ENCODE measurements around the gene TAF1A. TPM values are rescaled to one million over a fixed set of nuclear protein-coding genes. Genes with fewer than 3 reads are reported as not detected.
"Not testable (repeated sequence)": the region's sequence is repeated elsewhere in the genome, so short reads cannot be mapped to it uniquely, and the experiment has no call there.

The TAF1A gene
- 2.4 TPM for total RNA-seq

GRCh38 chr1:222589462-222590302 is at the start of gene TAF1A:
Gene TAF1A, minus strand, starts transcription at chr1:222589933.
- peak; percentile 58 to 85 (median 78) for DNase-seq (ENCODE audit: low read depth in 2 of 3, low spot score in 2 of 3)

DNA sequence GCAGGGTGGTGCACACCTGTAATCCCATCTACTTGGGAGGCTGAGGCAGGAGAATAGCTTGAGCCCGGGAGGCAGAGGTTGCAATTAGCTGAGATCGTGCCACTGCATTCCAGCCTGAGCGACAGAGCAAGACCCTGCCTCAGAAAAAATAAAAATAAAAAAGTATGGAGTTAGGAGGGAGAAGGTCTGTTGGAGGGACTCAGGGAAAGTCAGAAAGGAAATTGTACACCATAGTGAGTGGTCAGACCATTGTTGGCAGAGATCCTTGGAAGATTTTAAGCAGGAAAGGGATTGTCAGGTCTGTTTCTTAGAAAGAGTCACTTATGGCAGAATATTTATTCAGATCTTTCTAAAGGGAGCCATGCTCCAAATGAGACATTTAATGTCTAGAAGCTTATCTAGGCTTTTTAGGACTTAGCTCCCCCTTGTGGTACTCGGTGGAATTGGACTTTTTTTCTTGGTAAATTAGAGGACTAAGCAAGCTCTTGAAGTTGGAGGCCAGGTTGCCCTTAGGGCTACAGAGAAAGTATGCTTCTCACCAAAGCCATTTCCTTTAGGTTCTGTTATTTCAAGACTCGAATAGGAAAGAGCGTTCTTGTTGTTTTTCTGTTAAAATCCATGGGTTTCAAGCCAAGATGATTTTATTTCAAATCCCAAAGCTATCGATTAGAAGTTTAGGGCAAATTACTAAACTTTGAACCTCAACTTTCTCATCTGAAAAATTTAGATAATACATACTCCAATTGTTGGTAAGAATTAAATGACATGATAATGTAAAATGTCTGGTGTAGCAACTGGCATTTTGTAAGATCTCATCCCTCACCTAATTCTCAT is 44.7 kb upstream of the TAF1A start:
- peak; percentile 63 to 96 (median 80) for DNase-seq (ENCODE audit: low read depth in 2 of 3, low spot score in 2 of 3)

- no peak for DNase-seq (ENCODE audit: low read depth in 2 of 3, low spot score in 2 of 3)
Observed at GRCh38 chr1:222632749-222633148, 43.0 kb upstream of the TAF1A start.

DNA sequence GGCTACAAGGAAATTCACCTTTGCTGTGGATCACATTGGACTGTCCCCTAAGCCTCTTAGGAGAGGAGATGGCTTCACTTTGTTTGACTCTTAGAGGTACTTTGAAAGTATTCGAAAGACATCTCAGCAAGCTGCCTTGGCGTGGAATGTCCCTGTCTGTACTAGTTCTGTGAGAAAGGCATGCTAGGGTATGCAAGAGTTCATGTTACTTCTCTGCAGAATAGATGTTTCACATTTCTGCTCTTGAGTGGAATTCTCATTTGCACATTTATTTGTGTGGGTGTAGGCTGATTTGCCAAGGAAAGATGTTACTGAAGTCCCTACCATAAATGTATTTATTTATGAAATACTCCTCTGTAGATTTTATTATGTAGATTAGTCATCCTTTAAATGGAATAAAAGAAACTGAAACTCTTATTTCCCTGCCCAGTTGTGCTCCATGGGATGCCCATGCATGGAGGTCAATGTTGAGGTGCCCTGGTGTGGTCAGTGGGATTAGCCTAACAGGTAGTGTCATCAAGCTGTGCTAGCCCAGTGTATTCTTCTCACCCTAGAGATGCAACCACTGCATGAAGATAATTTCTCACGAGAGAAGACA is 42.0 kb upstream of the TAF1A start:
- no peak for DNase-seq (ENCODE audit: low read depth in 2 of 3, low spot score in 2 of 3)

DNA sequence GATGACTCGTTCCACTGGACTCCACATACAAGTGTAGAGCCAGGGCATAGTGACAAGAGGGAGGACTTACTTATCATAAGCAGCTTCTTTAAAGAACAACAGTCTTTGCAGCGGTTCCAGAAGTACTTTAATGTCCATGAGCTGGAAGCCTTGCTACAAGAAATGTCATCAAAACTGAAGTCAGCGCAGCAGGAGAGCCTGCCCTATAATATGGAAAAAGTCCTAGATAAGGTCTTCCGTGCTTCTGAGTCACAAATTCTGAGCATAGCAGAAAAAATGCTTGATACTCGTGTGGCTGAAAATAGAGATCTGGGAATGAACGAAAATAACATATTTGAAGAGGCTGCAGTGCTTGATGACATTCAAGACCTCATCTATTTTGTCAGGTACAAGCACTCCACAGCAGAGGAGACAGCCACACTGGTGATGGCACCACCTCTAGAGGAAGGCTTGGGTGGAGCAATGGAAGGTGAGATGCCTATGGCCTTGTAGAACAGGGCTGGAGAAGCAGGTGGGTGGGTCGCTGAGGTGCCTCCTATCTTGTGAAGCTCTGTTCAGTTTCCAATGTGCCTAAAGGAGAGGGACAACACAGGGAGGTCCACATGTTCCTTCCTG is 40.3 kb upstream of the TAF1A start:
- DNase-seq (ENCODE audit: low read depth in 2 of 3, low spot score in 2 of 3): no peak

DNA sequence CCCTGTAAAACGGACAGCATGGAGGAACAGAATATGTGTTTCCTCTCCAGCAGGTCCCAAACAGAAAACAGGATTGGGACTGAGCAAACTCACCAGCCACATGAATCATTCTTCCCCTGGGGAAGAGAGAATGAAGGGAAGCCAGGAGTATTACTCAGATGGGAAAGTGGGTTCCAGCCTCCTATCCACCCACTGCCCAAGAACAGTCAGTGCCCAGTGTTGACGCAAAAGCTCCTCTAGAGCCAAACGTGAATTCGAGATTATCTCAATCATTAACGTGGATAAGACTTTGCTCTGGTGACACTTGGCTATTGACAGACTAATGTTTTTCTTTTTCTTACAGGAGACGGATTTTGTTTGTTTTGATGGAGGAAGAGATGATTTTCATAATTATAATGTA is 37.5 kb upstream of the TAF1A start:
- no peak for DNase-seq (ENCODE audit: low read depth in 2 of 3, low spot score in 2 of 3)

- no peak for DNase-seq (ENCODE audit: low read depth in 2 of 3, low spot score in 2 of 3)
Observed at GRCh38 chr1:222624214-222624613, 34.5 kb upstream of the TAF1A start.

- DNase-seq (ENCODE audit: low read depth in 2 of 3, low spot score in 2 of 3): no peak
Observed at GRCh38 chr1:222623458-222623857, 33.7 kb upstream of the TAF1A start.

DNA sequence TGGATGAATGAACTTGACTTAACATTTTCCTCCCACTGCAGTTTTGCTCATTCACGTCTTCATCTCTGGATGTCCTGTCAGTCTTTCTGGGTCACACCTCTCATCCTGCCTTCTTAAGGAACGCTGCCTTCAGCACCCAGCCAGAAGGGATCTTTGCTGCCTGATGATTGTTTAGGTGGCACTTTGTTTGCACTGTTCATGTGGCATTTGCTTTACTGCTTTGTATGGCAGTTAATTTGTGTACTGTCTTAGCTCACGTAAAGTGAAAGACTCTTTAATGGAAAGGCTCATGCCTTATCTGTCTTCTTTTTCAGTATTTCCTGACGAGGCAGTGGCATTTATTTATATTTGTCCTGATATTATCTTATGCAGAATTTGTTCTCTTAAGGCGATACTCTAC is 33.0 kb upstream of the TAF1A start:
- no peak for DNase-seq (ENCODE audit: low read depth in 2 of 3, low spot score in 2 of 3)

DNA sequence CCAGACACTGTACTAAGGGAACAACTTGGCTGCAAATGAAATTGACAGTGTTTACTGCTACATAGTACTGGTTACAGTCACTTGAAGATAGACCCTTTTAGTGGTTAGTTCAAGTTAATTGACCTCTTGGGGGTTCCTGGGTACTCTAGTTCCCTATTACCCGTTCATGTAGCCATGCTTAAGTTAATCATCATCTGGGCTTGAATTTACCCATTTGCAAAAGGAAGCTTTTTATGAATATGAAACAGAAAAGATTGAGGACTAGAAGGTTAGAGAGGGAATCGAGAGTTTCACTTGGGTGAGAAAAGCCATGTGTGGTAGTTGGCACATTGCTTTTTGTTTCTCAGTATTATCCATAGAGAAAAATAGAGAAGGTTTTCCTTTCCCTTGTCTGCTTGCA is 30.8 kb upstream of the TAF1A start:
- no peak for DNase-seq (ENCODE audit: low read depth in 2 of 3, low spot score in 2 of 3)

- DNase-seq (ENCODE audit: low read depth in 2 of 3, low spot score in 2 of 3): peak in 1 of 3 donors; percentile 4
Observed at GRCh38 chr1:222618880-222619596, 29.3 kb upstream of the TAF1A start.

DNA sequence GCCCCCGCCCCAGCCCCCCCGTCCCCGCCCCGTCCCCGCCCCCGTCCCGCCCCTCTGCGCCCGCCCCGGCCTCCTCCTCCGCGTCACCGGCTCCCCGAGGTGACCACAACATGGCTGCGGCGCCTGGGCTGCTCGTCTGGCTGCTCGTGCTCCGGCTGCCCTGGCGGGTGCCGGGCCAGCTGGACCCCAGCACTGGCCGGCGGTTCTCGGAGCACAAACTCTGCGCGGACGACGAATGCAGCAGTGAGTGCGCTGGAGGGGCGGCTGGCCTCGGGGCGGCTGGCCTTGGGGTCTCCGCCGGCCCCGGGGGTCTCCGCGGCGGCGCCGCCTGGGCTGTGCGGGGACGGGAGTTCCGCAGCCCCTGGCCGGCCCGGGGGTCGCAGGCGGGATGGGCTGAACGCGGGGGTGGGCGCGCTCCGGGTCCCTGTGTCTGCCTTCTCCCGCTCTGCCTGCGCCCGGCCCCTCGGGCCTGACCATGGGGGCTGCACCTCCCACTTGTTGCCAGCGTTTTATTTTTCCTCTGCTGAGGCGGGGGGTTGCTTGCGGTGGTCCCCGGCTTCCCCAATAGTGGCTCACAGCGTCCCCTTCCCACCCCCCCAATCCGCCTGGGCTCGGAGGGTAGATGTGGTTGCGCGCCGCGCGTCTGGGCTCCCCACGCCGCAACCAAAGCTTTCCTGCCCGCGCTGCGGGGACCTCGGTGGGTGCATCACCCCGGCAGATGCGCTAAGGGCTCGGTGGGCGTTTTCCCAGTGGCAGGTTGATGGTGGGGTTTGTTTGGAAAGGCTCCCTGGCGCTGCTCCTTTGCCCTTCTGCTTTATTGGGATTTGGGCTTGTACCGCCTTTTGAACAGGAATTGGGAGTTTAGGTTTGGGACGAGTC is 28.5 kb upstream of the TAF1A start, which contains the start of gene MIA3:
MIA3 (plus strand) TSS at position 97 of the 879 bp plus-strand sequence; CDS start at position 111, 14 bp downstream.
- peak; percentile 26 to 54 (median 39) for DNase-seq (ENCODE audit: low read depth in 2 of 3, low spot score in 2 of 3)

DNA sequence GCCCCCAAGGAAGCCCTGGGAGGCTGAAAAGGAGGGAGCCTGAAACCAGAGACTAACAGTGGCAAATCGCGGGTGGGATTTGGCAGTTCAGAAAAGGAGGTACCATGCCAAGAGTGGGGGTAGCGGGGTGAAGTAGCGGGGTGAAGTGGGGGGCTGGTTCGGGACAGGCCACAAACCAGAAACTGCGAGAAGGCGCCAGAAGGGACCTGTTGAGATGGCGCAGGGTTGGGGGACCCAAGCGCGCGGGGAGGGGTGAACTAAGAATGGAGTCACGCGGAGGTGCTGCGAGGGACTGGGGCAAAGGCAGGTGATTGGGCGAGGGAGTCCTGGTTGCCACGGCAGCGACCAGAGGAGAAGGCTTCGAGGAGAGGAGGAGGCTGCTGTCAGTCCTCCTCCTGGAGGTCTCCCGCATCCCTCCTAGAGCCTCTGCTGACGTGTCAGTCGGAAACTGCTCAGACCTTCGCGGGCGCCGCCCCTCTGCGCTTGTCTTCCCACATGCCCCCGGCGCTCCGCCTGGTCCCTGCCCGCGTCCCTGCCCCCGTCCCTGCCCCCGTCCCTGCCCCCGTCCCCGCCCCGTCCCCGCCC is 27.7 kb upstream of the TAF1A start:
- DNase-seq (ENCODE audit: low read depth in 2 of 3, low spot score in 2 of 3): peak; percentile 82 to 97 (median 97)

GRCh38 chr1:222616525-222616924 is 26.8 kb upstream of the TAF1A start:
- DNase-seq (ENCODE audit: low read depth in 2 of 3, low spot score in 2 of 3): peak in 1 of 3 donors; percentile 8

- DNase-seq (ENCODE audit: low read depth in 2 of 3, low spot score in 2 of 3): no peak
Observed at GRCh38 chr1:222613627-222614026, 23.9 kb upstream of the TAF1A start.

- no peak for DNase-seq (ENCODE audit: low read depth in 2 of 3, low spot score in 2 of 3)
Observed at GRCh38 chr1:222610728-222611127, 21.0 kb upstream of the TAF1A start.

DNA sequence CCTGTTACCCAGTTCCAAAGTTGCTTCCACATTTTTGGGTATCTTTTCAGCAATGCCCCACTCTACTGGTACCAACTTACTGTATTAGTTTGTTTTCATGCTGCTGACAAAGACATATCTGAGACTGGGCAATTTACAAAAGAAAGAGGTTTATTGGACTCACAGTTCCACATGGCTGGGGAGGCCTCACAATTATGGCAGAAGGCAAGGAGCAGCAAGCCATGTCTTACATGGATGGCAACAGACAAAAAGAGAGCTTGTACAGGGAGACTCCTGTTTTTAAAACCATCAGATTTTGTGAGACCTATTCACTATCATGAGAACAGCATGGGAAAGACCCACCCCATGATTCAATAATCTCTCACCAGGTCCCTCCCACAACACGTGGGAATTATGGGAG is 19.4 kb upstream of the TAF1A start:
- DNase-seq (ENCODE audit: low read depth in 2 of 3, low spot score in 2 of 3): not testable (repeated sequence)

DNA sequence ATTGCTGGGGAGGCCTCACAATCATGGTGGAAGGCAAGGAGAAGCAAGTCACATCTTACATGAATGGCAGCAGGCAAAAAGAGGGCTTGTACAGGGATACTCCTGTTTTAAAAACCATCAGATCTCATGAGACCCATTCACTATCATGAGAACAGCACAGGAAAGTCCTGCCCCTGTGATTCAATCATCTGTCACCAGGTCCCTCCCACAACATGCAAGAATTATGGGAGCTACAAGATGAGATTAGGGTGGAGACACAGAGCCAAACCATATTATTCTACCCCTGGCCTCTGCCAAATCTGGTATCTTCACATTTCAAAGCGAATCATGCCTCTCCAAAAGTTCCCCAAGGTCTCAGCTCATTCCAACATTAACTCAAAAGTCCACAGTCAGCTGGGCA is 17.0 kb upstream of the TAF1A start:
- DNase-seq (ENCODE audit: low read depth in 2 of 3, low spot score in 2 of 3): no peak

DNA sequence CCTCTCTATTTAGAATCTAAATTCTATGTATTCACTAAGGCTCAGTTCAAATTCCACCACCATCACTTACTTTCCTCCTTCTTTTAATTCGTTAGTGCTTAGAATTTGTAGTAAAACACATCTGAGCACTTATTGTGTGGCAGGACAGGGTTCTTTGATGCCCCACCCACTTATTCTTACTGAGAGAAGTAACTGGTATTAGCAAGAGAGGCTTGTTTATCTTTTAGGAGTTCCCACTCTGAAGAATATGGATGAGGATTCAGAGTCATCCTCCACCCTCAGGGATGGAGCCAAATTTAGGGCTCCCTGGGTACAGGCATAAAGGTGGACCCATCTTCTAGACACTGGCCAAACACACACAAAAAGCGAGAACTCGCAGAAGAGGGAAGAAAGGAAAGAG is 11.5 kb upstream of the TAF1A start:
- DNase-seq (ENCODE audit: low read depth in 2 of 3, low spot score in 2 of 3): no peak

All from hematopoietic multipotent progenitor cell (in vitro differentiated cells).